HepG2 (cell line): ENCODE results near the gene PTGDR2. TPM values are rescaled to one million over a fixed set of nuclear protein-coding genes. Genes with fewer than 3 reads are reported as not detected.

Experiments used
- DPF2 ChIP-seq: sonication (generic); formaldehyde crosslinking; IDR thresholded peaks from 2 replicates; pipeline ENCODE4 v1.4.0; 2020; ENCODE audit warnings: mild to moderate bottlenecking, low read depth, missing genetic modification reagents, borderline replicate concordance
- ELF3 ChIP-seq: IDR thresholded peaks from 2 replicates; pipeline ENCODE4 v1.6.1; 2016; ENCODE audit warnings: missing genetic modification reagents, missing compliant biosample characterization
- ETV6 ChIP-seq: sonication (generic); formaldehyde crosslinking; conservative IDR thresholded peaks from 2 replicates; pipeline ENCODE4 v1.4.0; 2020; ENCODE audit warnings: missing genetic modification reagents
- FOXJ3 ChIP-seq: sonication (generic); formaldehyde crosslinking; IDR thresholded peaks from 2 replicates; pipeline ENCODE4 v1.4.0; 2020; ENCODE audit warnings: missing genetic modification reagents, mild to moderate bottlenecking, borderline replicate concordance
- FOXO1 ChIP-seq: sonication (generic); formaldehyde crosslinking; IDR thresholded peaks from 2 replicates; pipeline ENCODE4 v1.4.0; 2020; ENCODE audit warnings: missing genetic modification reagents
- FOXP1 ChIP-seq, 2 experiments: fragments of 450-650 bp in 1 of 2; IDR thresholded peaks; 2 replicates each; pipeline ENCODE4 v1.6.1; 2017 to 2018; ENCODE audit warnings: antibody characterized with exemption in 1 of 2
- KDM3A ChIP-seq: IDR thresholded peaks from 2 replicates; pipeline ENCODE4 v1.6.1; 2018; ENCODE audit warnings: low read depth, missing compliant biosample characterization
- MAFK ChIP-seq, 2 experiments: IDR thresholded peaks in 1 of 2; conservative IDR thresholded peaks in 1 of 2; 2 replicates each; pipeline ENCODE4 v1.6.1; 2011; ENCODE audit warnings: improper control_type of control experiment in 2 of 2, low read length in 2 of 2
- NCOR1 ChIP-seq: fragments of 200-600 bp; sonication (generic); IDR thresholded peaks from 2 replicates; pipeline ENCODE4 v1.7.0; 2017; ENCODE audit warnings: antibody characterized with exemption, low read length, borderline replicate concordance
- PBX2 ChIP-seq: IDR thresholded peaks from 2 replicates; pipeline ENCODE4 v1.6.1; 2016; ENCODE audit warnings: control low read depth
- RFX3 ChIP-seq: IDR thresholded peaks from 2 replicates; pipeline ENCODE4 v1.6.1; 2016; ENCODE audit warnings: missing biosample characterization, missing genetic modification reagents
- SIN3A ChIP-seq: IDR thresholded peaks from 2 replicates; pipeline ENCODE4 v1.6.1; 2011; ENCODE audit warnings: low read depth, mild to moderate bottlenecking, control low read depth, low read length, borderline replicate concordance
- SNRNP70 ChIP-seq: fragments of 200-400 bp; formaldehyde crosslinking; IDR thresholded peaks from 2 replicates; pipeline ENCODE4 v1.6.1; 2017; ENCODE audit warnings: mild to moderate bottlenecking, low read depth, low read length, moderate library complexity
- SP5 ChIP-seq: IDR thresholded peaks from 2 replicates; pipeline ENCODE4 v1.6.1; 2016; ENCODE audit warnings: low read depth, borderline replicate concordance
- TCF7L2 ChIP-seq: IDR thresholded peaks from 2 replicates; pipeline ENCODE4 v1.6.1; 2011; ENCODE audit warnings: mild to moderate bottlenecking, low read depth, low read length, moderate library complexity
- TFE3 ChIP-seq: IDR thresholded peaks from 2 replicates; pipeline ENCODE4 v1.6.1; 2016
- ZBTB20 ChIP-seq: sonication (generic); formaldehyde crosslinking; IDR thresholded peaks from 2 replicates; pipeline ENCODE4 v1.8.1; 2023; ENCODE audit warnings: missing genetic modification reagents, low read depth, mild to moderate bottlenecking, borderline replicate concordance
- ZBTB43 ChIP-seq: sonication (generic); formaldehyde crosslinking; conservative IDR thresholded peaks from 2 replicates; pipeline ENCODE4 v1.4.0; 2020; ENCODE audit warnings: missing genetic modification reagents
- ZBTB44 ChIP-seq: sonication (generic); formaldehyde crosslinking; IDR thresholded peaks from 2 replicates; pipeline ENCODE4 v1.4.0; 2020; ENCODE audit warnings: missing genetic modification reagents
- ZNF136 ChIP-seq: sonication (generic); formaldehyde crosslinking; IDR thresholded peaks from 2 replicates; pipeline ENCODE4 v1.8.1; 2022; ENCODE audit warnings: low read depth, mild to moderate bottlenecking, moderate library complexity, missing genetic modification reagents
- ZNF205 ChIP-seq: IDR thresholded peaks from 2 replicates; pipeline ENCODE4 v1.6.1; 2018; ENCODE audit warnings: missing biosample characterization, missing genetic modification reagents
- ZNF264 ChIP-seq: sonication (generic); formaldehyde crosslinking; IDR thresholded peaks from 2 replicates; pipeline ENCODE4 v1.4.0; 2020; ENCODE audit warnings: missing genetic modification reagents
- polyA plus RNA-seq, 8 experiments: library from polyadenylated mRNA; depleted of rRNA in 3 of 8; stranded (reverse) in 7 of 8; unstranded in 1 of 8; fragments of >200 nt; fragmentation: Illumina TruSeq in 4 of 8; extraction: Trizol in 4 of 8; gene quantifications; 2 replicates each; pipeline versions ENCODE4 v1.2.1 to v1.2.3, GENCODE V29; 2011 to 2016; ENCODE audit warnings: low read depth in 4 of 8, missing spikeins in 1 of 8, mixed read lengths in 1 of 8; ENCODE audit not compliant: insufficient read depth in 1 of 8
- total RNA-seq, 5 experiments: library from RNA; depleted of rRNA; stranded (reverse); fragments of >200 nt; fragmentation: Illumina TruSeq; extraction: Trizol; gene quantifications; 2 replicates each; pipeline ENCODE4 v1.2.3, GENCODE V29; 2016; ENCODE audit warnings: low read depth in 1 of 5
- TF ChIP-seq, protein P1 (sequence below): sonication (generic); formaldehyde crosslinking; IDR thresholded peaks from 2 replicates; pipeline ENCODE4 v1.8.0; 2022; ENCODE audit warnings: missing genetic modification reagents, mild to moderate bottlenecking, moderate library complexity, borderline replicate concordance

The PTGDR2 gene
- total and polyA plus RNA-seq, 2 of the 13 experiments (the other 11 are each of a cell fraction or from before 2014, with no cell fraction given), result 1.9 to 2.5 TPM

- peak; percentile 79; the same call in 1 of the 2 replicates for TF ChIP-seq FOXJ3 (CRISPR knock-in tag)
- TF ChIP-seq TCF7L2, result peak; percentile 50; the same call in 1 of the 2 replicates
- TF ChIP-seq FOXP1 (IDR thresholded peaks at IDR 0.05), result peak; percentile 63; the same call in 1 of the 2 replicates
- TF ChIP-seq FOXP1 (CRISPR knock-in tag; IDR thresholded peaks at IDR 0.05), result peak; percentile 92
- TF ChIP-seq PBX2 (CRISPR knock-in tag), result no peak
- 0 out of 2 replicates have a peak, but pooled peaks have one; percentile 52 for TF ChIP-seq SIN3A
- TF ChIP-seq, protein P1, sequence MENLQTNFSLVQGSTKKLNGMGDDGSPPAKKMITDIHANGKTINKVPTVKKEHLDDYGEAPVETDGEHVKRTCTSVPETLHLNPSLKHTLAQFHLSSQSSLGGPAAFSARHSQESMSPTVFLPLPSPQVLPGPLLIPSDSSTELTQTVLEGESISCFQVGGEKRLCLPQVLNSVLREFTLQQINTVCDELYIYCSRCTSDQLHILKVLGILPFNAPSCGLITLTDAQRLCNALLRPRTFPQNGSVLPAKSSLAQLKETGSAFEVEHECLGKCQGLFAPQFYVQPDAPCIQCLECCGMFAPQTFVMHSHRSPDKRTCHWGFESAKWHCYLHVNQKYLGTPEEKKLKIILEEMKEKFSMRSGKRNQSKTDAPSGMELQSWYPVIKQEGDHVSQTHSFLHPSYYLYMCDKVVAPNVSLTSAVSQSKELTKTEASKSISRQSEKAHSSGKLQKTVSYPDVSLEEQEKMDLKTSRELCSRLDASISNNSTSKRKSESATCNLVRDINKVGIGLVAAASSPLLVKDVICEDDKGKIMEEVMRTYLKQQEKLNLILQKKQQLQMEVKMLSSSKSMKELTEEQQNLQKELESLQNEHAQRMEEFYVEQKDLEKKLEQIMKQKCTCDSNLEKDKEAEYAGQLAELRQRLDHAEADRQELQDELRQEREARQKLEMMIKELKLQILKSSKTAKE (CRISPR knock-in tag), result peak; percentile 85
- TF ChIP-seq ZBTB20 (CRISPR knock-in tag), result no peak
- TF ChIP-seq ELF3, result peak; percentile 24; the same call in 1 of the 2 replicates
- TF ChIP-seq ZBTB43 (CRISPR knock-in tag), result peak; percentile 81
- TF ChIP-seq KDM3A, result peak; percentile 34; the same call in 1 of the 2 replicates
- TF ChIP-seq DPF2 (CRISPR knock-in tag), result peak; percentile 25; the same call in 1 of the 2 replicates
- TF ChIP-seq NCOR1, result peak; percentile 72; the same call in 1 of the 2 replicates
- TF ChIP-seq ETV6 (CRISPR knock-in tag), result no peak
- TF ChIP-seq SP5 (CRISPR knock-in tag), result peak; percentile 83
- TF ChIP-seq ZBTB44 (CRISPR knock-in tag), result no peak
- peak; percentile 68; the same call in 1 of the 2 replicates for TF ChIP-seq TFE3 (CRISPR knock-in tag)
- peak; percentile 65 for TF ChIP-seq RFX3
- TF ChIP-seq SNRNP70, result no peak
- TF ChIP-seq ZNF205, result peak; percentile 52; the same call in 1 of the 2 replicates
- TF ChIP-seq FOXO1 (CRISPR knock-in tag), result peak; percentile 86
- TF ChIP-seq ZNF264 (CRISPR knock-in tag), result no peak
- TF ChIP-seq ZNF136 (CRISPR knock-in tag), result 0 out of 2 replicates have a peak, but pooled peaks have one; percentile 24
- TF ChIP-seq MAFK (conservative IDR thresholded peaks at IDR 0.05 in 1 of 2, IDR thresholded peaks at IDR 0.05 in 1 of 2; ENCODE audit: low read length in 2 of 2), result no peak
These were observed 10.9 kb downstream of the PTGDR2 start (continued) for GRCh38 chr11:60844870-60845221.
